Measurements from ENCODE around the gene MCF2. TPM values are rescaled to one million over a fixed set of nuclear protein-coding genes. Genes with fewer than 3 reads are reported as not detected.

The MCF2 gene
- total RNA-seq: 1 to 10 TPM in 1 of 2 experiments, under 1 TPM in 1; 0.89 to 1.1 TPM
- 0.59 TPM for polyA plus RNA-seq (2013, experiment 1 of 2)
- polyA plus RNA-seq (2013, experiment 2 of 2): 0.80 TPM
- 0 to 3.4 (median 1.3) reads per million in 172 experiments for total RNA-seq

DNA sequence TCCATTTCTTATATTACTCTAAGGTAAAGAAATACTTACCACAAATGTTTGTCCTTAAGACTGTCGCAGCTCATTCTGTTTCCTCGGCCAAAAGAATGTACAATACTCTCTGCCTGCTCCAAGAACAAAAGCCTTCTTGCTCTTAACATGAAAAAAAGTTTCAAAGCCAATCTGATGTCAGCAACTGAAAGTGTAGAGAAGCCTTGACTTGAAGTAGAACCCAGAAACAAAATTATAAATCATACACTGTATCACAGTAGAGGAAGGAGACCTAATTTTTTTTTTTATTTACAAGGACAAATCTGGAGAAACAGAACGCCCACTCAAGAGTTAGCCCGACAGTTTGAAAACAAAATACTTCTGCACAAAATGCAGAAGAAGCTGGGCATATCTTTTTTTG is at the start of gene MCF2:
TSS of gene MCF2 (minus strand) at position 101 of the 400 bp plus-strand sequence. CDS start 56,423 bp downstream, outside the sequence.
- no peaks in the 10 kb centered on the region for H3K9me3 ChIP-seq (ENCODE audit: control insufficient read depth in 1 of 2, insufficient read depth in 1 of 2, low read length in 2 of 2)
- no peaks in the 10 kb centered on the region for H3K27me3 ChIP-seq (ENCODE audit: control insufficient read depth in 1 of 2, insufficient read depth in 2 of 2, low read length in 2 of 2)
- Mint-ChIP-seq H3K4me1 (ENCODE audit: low read depth) (no peaks in the 10 kb centered on the region), H3K27me3 (no peaks in the 10 kb centered on the region), H3K27ac (no peak within 1 kb of the TSS), H3K9me3 (no peaks in the 10 kb centered on the region), H3K36me3 (ENCODE audit: low read depth) (no peaks in the 10 kb centered on the region), H3K4me3 (no peak within 1 kb of the TSS)
- H3K27ac ChIP-seq (ENCODE audit: low read depth in 1 of 2, low read length in 2 of 2): no peak within 1 kb of the TSS
- intact Hi-C loops (cut with DNase I, micrococcal nuclease): no loop called here
- no peaks in the 10 kb centered on the region for H3K4me1 ChIP-seq (ENCODE audit: insufficient read depth, low read length)
- H3K4me3 ChIP-seq (ENCODE audit: low read length): no peak within 1 kb of the TSS
- POLR2A ChIA-PET: no interaction called here
- ATAC-seq (ENCODE audit: poor library complexity) (no peak), DNase-seq (no peak)
- CTCF ChIA-PET: no interaction called here
- H3K36me3 ChIP-seq (ENCODE audit: insufficient read depth, low read length): no peaks in the 10 kb centered on the region
- TF ChIP-seq, protein P1, sequence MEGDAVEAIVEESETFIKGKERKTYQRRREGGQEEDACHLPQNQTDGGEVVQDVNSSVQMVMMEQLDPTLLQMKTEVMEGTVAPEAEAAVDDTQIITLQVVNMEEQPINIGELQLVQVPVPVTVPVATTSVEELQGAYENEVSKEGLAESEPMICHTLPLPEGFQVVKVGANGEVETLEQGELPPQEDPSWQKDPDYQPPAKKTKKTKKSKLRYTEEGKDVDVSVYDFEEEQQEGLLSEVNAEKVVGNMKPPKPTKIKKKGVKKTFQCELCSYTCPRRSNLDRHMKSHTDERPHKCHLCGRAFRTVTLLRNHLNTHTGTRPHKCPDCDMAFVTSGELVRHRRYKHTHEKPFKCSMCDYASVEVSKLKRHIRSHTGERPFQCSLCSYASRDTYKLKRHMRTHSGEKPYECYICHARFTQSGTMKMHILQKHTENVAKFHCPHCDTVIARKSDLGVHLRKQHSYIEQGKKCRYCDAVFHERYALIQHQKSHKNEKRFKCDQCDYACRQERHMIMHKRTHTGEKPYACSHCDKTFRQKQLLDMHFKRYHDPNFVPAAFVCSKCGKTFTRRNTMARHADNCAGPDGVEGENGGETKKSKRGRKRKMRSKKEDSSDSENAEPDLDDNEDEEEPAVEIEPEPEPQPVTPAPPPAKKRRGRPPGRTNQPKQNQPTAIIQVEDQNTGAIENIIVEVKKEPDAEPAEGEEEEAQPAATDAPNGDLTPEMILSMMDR (IDR thresholded peaks at IDR 0.05): no peak

- H3K27ac ChIP-seq (ENCODE audit: low read depth in 1 of 2, low read length in 2 of 2): no peak overlapping the region
- intact Hi-C loops (cut with DNase I, micrococcal nuclease): no loop called here
- H3K4me1 ChIP-seq (ENCODE audit: insufficient read depth, low read length): no peaks in the 10 kb centered on the region
- Mint-ChIP-seq H3K9me3 (peaks cover 3% of the 10 kb centered on the region), H3K27me3 (no peaks in the 10 kb centered on the region), H3K27ac (no peak overlapping the region), H3K4me1 (ENCODE audit: low read depth) (no peaks in the 10 kb centered on the region), H3K4me3 (no peak overlapping the region), H3K36me3 (ENCODE audit: low read depth) (peaks cover 84% of the 10 kb centered on the region)
- POLR2A ChIA-PET: no interaction called here
- H3K36me3 ChIP-seq (ENCODE audit: insufficient read depth, low read length): peaks cover 23% of the 10 kb centered on the region
- H3K27me3 ChIP-seq (ENCODE audit: control insufficient read depth in 1 of 2, insufficient read depth in 2 of 2, low read length in 2 of 2): no peaks in the 10 kb centered on the region
- H3K9me3 ChIP-seq (ENCODE audit: control insufficient read depth in 1 of 2, insufficient read depth in 1 of 2, low read length in 2 of 2): peaks cover 0 to 5% of the 10 kb centered on the region in 2 experiments
- CTCF ChIA-PET: interaction anchor here (1.2 kb wide), 1 partner anchor 8 kb away, joined by 3 read pairs; no protein-coding TSS in a partner anchor
- DNase-seq (no peak), ATAC-seq (ENCODE audit: poor library complexity) (no peak)
- TF ChIP-seq, protein P1 (IDR thresholded peaks at IDR 0.05): no peak
- H3K4me3 ChIP-seq (ENCODE audit: low read length): no peak overlapping the region
These were observed 43.1 kb upstream of the MCF2 start for GRCh38 chrX:139751053-139751452.

- H3K27me3 Mint-ChIP-seq: no peaks in the 10 kb centered on the region
- H3K36me3 Mint-ChIP-seq (ENCODE audit: low read depth): peaks cover 84% of the 10 kb centered on the region
- H3K27ac Mint-ChIP-seq: no peak overlapping the region
These were observed 42.4 kb upstream of the MCF2 start for GRCh38 chrX:139750390-139750789.

More at GRCh38 chrX:139750390-139750789, 42.4 kb upstream of the MCF2 start:
- intact Hi-C loops (cut with DNase I, micrococcal nuclease): no loop called here
- TF ChIP-seq, protein P1 (IDR thresholded peaks at IDR 0.05): no peak
- H3K36me3 ChIP-seq (ENCODE audit: insufficient read depth, low read length): peaks cover 17% of the 10 kb centered on the region
- no peak overlapping the region for H3K4me3 ChIP-seq (ENCODE audit: low read length)
- peaks cover 0 to 5% of the 10 kb centered on the region in 2 experiments for H3K9me3 ChIP-seq (ENCODE audit: control insufficient read depth in 1 of 2, insufficient read depth in 1 of 2, low read length in 2 of 2)
- Mint-ChIP-seq H3K4me3 (no peak overlapping the region), H3K4me1 (ENCODE audit: low read depth) (no peaks in the 10 kb centered on the region), H3K9me3 (peaks cover 3% of the 10 kb centered on the region)
- H3K4me1 ChIP-seq (ENCODE audit: insufficient read depth, low read length): no peaks in the 10 kb centered on the region
- no peak overlapping the region for H3K27ac ChIP-seq (ENCODE audit: low read depth in 1 of 2, low read length in 2 of 2)
- ATAC-seq (ENCODE audit: poor library complexity) (no peak), DNase-seq (no peak)
- ChIA-PET POLR2A (interaction anchor here (0.6 kb wide), 1 partner anchor 14 kb away, joined by 3 read pairs; no protein-coding TSS in a partner anchor), CTCF (interaction anchor here (1.2 kb wide), 1 partner anchor 8 kb away, joined by 3 read pairs; no protein-coding TSS in a partner anchor)
- no peaks in the 10 kb centered on the region for H3K27me3 ChIP-seq (ENCODE audit: control insufficient read depth in 1 of 2, insufficient read depth in 2 of 2, low read length in 2 of 2)

All from CD4-positive, alpha-beta T cell (primary cell).